Caki2 (cell line): ENCODE measurements around the gene ALPL. TPM values are rescaled to one million over a fixed set of nuclear protein-coding genes. Genes with fewer than 3 reads are reported as not detected.
A peak's percentile ranks its signal among the peaks of the same experiment; 100 is the strongest.
"Not testable (repeated sequence)": the region's sequence is repeated elsewhere in the genome, so short reads cannot be mapped to it uniquely, and the experiment has no call there.

Source experiments
- DNase-seq: peaks from one replicate; pipeline ENCODE4 v3.0.0-alpha.2; 2015; ENCODE audit warnings: low read depth
- in situ Hi-C: cut with HindIII; loops from 2 replicates; pipeline ENCODE4 v1.10.0; 2016; ENCODE audit warnings: low sequenced_read_pairs, low pct_unique_long_range_greater_than_20kb, mixed read lengths
- total RNA-seq: library from RNA; depleted of rRNA; stranded (reverse); fragments of >200 nt; shearing (Covaris generic); gene quantifications from 2 replicates; pipeline ENCODE4 v1.2.3, GENCODE V29; 2014; ENCODE audit warnings: low replicate concordance; rRNA removed

Gene ALPL
- total RNA-seq, result 0.14 and 1.9 TPM in 2 replicates

DNA sequence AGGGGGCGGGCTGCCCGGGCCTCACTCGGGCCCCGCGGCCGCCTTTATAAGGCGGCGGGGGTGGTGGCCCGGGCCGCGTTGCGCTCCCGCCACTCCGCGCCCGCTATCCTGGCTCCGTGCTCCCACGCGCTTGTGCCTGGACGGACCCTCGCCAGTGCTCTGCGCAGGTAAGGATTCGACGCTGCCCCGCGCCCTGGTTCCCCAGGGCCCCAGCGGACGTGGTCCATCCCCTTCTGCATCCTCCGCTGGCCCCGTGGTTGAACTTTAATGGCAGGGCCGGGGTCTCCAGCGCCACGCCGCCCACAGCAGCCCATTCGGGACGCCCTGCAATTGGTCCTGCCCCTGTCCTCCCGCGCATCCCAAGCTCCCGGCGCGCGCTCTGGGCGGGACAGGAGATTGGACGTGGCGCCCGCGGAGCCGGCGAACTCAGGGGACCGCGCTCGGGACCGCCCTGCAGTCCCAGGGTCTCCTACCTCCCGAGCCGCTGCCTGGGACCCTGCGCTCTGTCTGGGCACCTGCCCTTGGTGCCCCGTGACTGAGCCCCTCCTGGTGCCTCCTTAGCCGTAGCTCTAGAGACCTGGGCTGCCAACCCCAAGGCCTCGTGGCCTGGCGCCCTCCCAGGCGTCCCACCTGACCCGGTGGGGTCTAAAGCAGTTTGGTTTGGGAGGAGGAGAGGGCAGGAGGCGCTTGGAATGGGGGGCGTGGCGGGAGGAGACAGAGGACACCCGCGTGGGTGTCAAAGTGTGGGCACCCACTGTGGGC is at the start of gene ALPL:
ALPL (plus strand) TSS at position 73 of the 762 bp plus-strand sequence. CDS start 44,659 bp downstream, outside the sequence.
- DNase-seq, result no peak
- in situ Hi-C loops, result no loop called here

DNA sequence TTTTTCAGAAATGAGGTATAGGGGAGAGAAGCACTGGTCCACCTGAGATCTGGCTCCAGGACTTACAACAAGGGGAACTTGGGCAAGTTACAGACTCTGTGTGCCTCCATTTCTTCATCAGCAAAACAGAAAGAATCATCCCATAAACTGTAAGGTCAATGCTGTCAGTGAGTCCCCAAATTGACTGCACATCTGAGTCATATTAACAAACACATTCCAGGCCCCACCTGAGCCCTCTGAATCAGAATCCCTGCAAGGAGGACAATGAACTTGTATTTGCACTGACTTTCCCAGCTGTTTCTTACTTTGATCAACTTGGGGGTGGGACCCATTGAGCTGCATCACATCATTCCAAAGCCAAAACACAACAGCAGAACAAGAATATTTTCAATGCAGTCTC is 44.1 kb upstream of the ALPL start:
- in situ Hi-C loops, DNase-seq: not testable (repeated sequence)

DNA sequence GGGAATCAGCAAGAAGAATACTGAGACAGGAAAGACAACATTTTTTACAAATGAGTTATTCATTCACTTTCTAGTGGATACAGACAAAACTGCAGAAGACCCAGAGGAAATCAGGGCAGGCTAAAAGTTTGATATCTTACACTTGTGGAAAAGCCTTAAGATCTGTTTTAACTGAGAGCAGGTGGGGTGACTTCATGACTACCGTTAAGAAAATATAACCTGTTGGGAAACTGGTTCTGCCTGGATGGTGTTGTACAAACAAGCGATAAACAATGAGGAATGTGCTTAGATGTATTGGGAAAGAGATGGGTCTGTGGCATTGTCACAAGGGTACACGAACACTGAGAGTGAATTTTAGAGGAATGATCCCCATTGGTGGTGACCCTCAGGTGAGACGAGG is 41.3 kb upstream of the ALPL start:
- DNase-seq, in situ Hi-C loops: not testable (repeated sequence)

DNA sequence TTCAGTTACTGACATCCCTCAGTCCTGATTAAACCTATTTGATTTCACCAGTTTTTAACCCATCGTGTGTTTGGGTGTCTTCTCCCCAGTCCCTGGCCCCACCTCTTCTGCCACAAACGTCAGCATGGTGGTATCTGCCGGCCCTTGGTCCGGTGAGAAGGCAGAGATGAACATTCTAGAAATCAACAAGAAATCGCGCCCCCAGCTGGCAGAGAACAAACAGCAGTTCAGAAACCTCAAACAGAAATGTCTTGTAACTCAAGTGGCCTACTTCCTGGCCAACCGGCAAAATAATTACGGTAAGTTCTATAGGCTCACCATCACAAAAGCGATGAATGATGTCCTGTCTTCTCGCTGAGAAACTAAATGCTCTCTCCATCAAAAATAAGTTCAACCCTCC is 40.6 kb upstream of the ALPL start:
- in situ Hi-C loops, result no loop called here
- no peak for DNase-seq

GRCh38 chr1:21469581-21469980 is 39.6 kb upstream of the ALPL start:
- in situ Hi-C loops, result no loop called here
- DNase-seq, result no peak

DNA sequence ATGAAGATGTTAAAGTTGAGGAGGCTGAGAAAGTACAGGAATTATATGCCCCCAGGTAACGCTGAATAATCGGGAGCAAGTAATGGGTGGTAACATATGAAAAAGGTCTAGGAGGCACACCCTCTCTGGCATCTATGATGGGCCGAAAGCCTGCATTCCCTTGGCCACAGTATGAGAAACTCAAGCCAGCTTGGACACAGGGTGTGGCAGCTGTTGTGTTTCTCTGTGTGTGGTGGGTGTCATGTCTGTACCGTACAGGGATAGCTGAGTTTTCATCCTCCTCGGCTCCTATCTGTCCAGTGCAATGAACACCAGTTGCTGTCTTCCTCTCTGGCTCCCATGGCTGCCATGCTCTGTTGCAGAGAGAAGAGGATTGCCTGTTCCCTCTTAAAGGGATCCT is 36.4 kb upstream of the ALPL start:
- in situ Hi-C loops, result no loop called here
- DNase-seq, result no peak

- no peak for DNase-seq
- in situ Hi-C loops, result no loop called here
These were observed 30.9 kb upstream of the ALPL start for GRCh38 chr1:21478356-21478755.

GRCh38 chr1:21483881-21484280 is 25.3 kb upstream of the ALPL start:
- DNase-seq, in situ Hi-C loops: not testable (repeated sequence)

GRCh38 chr1:21489146-21489545 is 20.1 kb upstream of the ALPL start:
- in situ Hi-C loops, result no loop called here
- no peak for DNase-seq

DNA sequence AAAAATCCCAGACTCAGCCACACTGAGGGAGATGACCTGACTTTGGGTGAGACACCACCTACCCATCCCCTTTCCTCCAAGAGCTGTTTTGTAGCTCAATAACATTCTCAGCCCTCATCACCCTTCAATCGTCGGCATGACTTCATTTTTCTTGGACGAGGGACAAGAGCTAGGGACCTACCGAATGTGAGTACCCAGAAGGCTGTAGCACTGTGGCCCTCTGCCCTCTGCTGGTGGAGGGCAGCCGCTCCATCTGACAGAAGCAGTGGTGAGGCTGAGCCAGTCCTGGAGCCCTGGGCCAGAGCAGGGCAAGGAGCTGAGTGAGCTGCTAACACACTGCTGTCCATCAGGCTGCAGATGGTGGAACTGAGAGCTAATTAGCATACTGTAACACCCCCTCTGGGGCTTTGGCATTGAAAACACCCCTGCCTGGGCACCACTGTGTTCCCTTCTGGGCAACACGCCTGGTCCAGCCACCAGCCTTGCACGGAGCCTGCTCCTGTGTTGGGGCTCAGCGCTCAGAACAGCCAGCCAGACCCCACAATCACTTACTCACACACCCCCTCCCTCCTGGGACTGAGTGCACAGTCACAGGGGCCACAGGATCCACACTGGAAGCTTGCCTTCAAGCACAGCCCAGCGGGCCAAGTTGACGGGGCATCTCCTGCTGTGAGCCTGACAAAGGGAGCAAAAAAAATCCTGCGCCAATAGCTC is 18.3 kb upstream of the ALPL start:
- peak; percentile 16 for DNase-seq
- in situ Hi-C loops, result no loop called here

DNA sequence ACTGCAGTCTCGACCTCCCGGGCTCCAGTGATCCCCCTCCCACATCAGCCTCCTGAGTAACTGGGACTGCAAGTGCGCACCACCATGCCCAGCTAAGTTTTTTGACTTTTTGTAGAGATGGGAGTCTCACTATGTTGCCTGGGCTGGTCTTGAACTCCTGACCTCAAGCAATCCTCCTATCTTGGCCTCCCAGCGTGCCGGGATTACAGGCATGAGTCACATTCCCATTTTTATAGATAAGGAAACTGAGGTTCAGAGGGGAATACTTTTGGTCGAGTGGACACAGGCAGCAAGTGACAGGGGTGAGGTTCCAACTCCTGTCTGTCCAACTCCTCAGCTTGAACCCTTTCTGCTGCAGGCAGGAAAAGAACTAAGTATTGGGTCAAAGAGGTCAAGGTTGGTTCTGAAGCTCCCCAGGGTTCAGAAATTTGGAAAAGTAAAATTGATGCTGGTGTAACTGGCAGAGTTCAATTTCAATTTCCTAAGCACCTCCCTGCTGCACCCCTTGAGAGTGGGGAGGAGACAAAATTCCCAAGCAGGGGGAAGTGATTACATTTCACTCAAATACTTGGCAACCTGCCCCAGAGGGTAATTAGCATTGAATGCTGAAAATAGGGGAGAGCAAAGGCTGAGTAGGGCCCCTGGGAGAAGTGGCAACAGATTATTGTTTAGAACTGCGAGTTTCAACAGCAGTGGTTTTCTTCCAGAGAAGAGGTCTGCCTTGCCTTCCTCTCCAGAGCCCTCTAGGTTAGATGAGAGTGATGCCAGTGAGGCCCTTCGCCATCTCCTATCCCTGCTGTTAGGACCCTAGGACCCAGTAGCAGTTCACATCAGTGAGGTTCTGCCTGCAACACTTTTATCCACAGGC is 17.5 kb upstream of the ALPL start:
- in situ Hi-C loops, result no loop called here
- no peak for DNase-seq

DNA sequence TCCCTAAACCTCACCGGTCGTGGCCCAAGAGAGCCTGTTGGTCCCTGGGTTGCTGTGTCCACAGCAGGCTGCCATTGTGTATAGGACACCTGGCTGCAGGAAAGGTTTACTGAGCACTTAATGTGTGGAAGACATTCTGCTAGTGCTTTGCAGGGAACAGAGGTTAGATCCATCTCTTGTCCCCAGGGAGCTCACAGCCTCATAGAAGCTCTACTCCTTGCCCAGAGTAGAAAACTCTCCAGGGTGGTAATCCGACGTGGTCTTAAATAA is 16.9 kb upstream of the ALPL start:
- in situ Hi-C loops, result no loop called here
- DNase-seq, result no peak

GRCh38 chr1:21494196-21494595 is 15.0 kb upstream of the ALPL start:
- in situ Hi-C loops, result no loop called here

DNA sequence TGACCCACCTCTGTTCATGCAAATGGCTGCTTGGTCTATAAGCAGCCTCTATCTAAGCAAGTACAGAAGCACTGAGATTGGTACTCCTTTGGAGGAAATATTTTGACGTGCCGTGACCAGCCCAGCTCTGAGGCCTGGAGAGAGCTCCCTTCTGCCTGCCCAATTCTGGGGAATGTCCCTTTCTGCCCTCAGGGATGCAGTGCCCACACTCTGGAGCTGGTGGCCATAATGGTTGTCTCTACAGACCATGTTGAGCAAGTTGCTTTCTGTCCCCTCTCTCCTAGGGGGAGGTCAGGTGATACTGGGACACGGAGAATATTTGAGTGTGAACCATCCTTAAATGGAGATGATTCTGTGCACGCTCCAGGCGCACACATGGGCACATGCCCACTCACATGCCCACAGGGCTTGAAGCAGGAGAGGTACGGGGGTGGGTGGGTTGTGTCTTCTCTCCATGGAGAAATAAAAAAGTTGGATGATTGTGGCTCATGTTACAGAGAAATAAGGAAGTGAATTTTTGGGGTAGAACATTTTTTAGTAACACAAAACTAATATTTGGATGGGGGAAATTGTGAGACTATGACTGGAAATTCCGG is 13.9 kb upstream of the ALPL start:
- in situ Hi-C loops, result no loop called here

More at GRCh38 chr1:21494196-21494595, 15.0 kb upstream of the ALPL start:
- no peak for DNase-seq

GRCh38 chr1:21496063-21496462 is 13.2 kb upstream of the ALPL start:
- DNase-seq, result no peak
- in situ Hi-C loops, result no loop called here

More for the DNA sequence above, 13.9 kb upstream of the ALPL start:
- no peak for DNase-seq

DNA sequence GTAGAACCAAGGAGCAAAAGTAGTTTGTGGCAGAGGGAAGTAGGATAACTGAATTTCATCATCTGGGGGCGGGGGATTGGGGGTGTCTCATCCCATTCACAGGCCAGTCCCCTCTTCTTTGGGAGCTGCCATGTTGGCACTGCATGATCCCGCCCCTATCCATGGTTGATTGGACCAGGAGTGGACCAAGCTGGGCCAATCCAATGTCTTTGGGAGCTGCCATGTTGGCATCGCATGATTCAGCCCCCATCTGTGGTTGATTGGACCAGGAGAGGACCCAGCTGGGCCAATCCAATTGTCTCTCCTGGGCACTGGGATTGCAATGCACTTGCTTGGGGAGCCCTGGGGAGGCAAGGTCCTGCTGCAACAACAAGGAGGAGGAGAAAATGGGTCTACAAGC is 12.3 kb upstream of the ALPL start:
- in situ Hi-C loops, result no loop called here
- DNase-seq, result no peak

- no peak for DNase-seq
- in situ Hi-C loops, result no loop called here
These were observed 11.7 kb upstream of the ALPL start for GRCh38 chr1:21497466-21498061.

GRCh38 chr1:21499283-21499950 is 9.8 kb upstream of the ALPL start:
- in situ Hi-C loops, result no loop called here
- DNase-seq, result no peak
